T-helper 1 cell (primary cell): Measurements from ENCODE around the gene THOC1.

Experiments
- DNase-seq, 5 donors: peaks; one replicate each; pipeline ENCODE4 v3.0.0-alpha.2; 2012 to 2020

The THOC1 gene

GRCh38 chr18:273525-273924 is 5.7 kb upstream of the THOC1 start:
- no peak for DNase-seq

GRCh38 chr18:272650-273049 is 4.8 kb upstream of the THOC1 start:
- no peak for DNase-seq

GRCh38 chr18:269480-270095 is 1.7 kb upstream of the THOC1 start:
- DNase-seq, result no peak

GRCh38 chr18:267380-267687 is 513 bp downstream of the THOC1 start:
- no peak for DNase-seq

- no peak for DNase-seq
Observed at GRCh38 chr18:261398-262073, 6.3 kb downstream of the THOC1 start.

- no peak for DNase-seq
Observed at GRCh38 chr18:260547-260946, 7.3 kb downstream of the THOC1 start.

- DNase-seq, result no peak
Observed at GRCh38 chr18:255171-255570, 12.7 kb downstream of the THOC1 start.

- no peak for DNase-seq
Observed at GRCh38 chr18:253121-253520, 14.7 kb downstream of the THOC1 start.

GRCh38 chr18:251572-251971 is 16.3 kb downstream of the THOC1 start:
- DNase-seq, result no peak

- DNase-seq, result no peak
Observed at GRCh38 chr18:250685-251084, 17.2 kb downstream of the THOC1 start.

- no peak for DNase-seq
Observed at GRCh38 chr18:248053-248452, 19.8 kb downstream of the THOC1 start.

- no peak for DNase-seq
Observed at GRCh38 chr18:245282-245847, 22.5 kb downstream of the THOC1 start.

GRCh38 chr18:240175-240574 is 27.7 kb downstream of the THOC1 start:
- no peak for DNase-seq

GRCh38 chr18:231563-231962 is 36.3 kb downstream of the THOC1 start:
- no peak for DNase-seq

GRCh38 chr18:228586-228985 is 39.3 kb downstream of the THOC1 start:
- DNase-seq, result no peak

GRCh38 chr18:227902-228301 is 39.9 kb downstream of the THOC1 start:
- DNase-seq, result no peak

- no peak for DNase-seq
Observed at GRCh38 chr18:227374-227773, 40.5 kb downstream of the THOC1 start.

GRCh38 chr18:225745-226144 is 42.1 kb downstream of the THOC1 start:
- no peak for DNase-seq

GRCh38 chr18:220708-221107 is 47.1 kb downstream of the THOC1 start:
- DNase-seq, result no peak

GRCh38 chr18:217532-218336 is 50.1 kb downstream of the THOC1 start:
- DNase-seq, result no peak

GRCh38 chr18:215448-216010 is 52.3 kb downstream of the THOC1 start:
- DNase-seq, result no peak

GRCh38 chr18:213966-214365 is 53.9 kb downstream of the THOC1 start:
- DNase-seq, result no peak

- no peak for DNase-seq
Observed at GRCh38 chr18:213505-213904, 54.3 kb downstream of the THOC1 start.

- no peak for DNase-seq
Observed at GRCh38 chr18:212780-213179, 55.1 kb downstream of the THOC1 start.
